Measurements from ENCODE around the gene SLX9.

- TF ChIP-seq CTCF (IDR thresholded peaks at IDR 0.05) (no peak), ZFX (IDR thresholded peaks at IDR 0.05; ENCODE audit: borderline replicate concordance) (no peak)
These were observed 63.7 kb downstream of the SLX9 start for GRCh38 chr21:45003331-45004058.
